GM18526 (cell line): ENCODE data around the gene THRB.

Experiments
- POLR2A ChIP-seq: IDR thresholded peaks from 3 replicates; pipeline ENCODE4 v1.6.1; 2011; ENCODE audit not compliant: insufficient read length; ENCODE audit errors: extremely low read depth

The THRB gene

DNA sequence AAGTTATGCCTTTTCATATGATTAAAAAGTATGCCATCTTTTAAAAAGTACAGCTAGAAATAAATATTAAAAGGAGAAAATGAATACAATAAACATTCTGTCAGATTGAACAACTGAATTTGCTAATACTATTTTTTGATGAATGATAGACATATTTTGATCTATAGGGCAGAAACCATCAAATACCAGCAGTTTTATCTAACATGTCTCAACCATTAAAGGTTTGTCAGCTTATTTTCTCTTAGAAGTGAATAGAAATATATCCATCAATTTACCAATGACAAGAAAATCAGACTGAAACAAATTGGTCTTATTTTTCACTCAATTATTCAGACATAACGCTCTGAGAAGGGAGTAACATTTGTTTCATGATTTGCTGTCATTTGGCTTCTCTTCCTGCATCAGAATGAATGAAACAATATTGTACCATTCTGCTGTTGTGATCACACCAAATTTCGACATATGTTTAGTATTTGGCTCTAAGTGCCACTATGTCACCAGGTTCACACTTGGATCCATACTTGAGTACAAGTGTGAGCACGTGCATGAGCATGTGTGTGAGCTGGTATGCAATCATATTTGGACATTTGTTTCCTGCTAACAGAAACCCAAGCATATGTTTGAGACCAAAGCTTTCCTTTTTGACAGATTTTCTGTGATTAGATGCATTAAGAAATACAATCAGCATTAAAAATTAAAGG, 86.5 kb downstream of the THRB start:
- no peak for TF ChIP-seq POLR2A

DNA sequence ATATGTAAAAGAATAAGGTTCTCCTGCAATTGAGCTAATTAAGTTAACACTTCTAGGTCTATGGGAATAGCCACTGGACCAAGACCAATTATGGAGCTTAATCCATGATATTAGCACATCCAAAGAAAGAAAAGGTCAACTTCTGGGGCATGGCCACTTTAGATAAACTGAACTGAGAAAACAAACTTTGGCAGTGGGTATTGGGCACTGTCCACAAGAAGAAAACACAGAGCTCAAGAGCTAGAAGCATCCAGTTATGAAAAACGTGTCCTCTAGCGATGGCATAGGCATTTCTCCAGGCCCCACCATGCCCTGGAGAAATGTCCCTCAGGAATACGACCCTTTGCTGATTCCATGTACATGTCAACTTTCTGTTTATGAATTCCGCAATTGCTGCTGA, 87.8 kb downstream of the THRB start:
- no peak for TF ChIP-seq POLR2A

DNA sequence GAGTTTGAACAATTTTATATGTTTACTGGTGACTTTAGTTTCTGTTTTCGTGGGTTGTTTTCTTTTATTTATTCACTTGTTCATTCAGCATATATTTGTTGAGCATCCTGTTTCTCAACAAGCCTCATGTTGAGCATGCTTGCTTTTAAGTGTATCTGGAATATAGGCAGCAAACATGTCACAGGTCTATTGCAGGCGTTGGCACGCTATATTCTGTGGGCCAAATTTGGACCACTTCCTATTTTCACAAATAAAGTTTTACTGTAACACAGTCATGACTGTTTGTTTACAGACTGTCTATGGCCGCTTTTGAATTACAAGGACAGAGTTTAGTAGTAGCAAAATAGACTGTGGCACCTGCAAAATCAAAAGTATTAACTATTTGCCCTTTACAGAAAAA, 89.6 kb downstream of the THRB start:
- no peak for TF ChIP-seq POLR2A

DNA sequence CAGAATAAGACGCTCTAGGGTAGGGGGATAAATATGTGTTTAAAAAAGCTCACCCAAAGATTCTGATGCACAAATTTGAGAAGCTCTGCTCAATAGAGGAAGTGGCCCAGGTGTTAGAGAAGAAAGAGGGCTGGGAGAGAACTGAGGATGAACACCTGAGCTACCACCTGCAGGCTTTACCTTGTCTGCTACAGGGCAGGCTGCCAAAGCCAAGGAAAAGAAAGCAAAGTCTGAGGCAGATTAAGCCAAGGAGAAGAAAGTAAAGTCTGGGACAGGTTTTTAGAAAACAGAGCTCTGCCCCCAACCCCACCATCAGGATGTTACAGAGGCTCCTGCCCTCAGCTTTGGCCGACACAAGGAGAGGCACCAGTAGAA, 92.9 kb downstream of the THRB start:
- no peak for TF ChIP-seq POLR2A

DNA sequence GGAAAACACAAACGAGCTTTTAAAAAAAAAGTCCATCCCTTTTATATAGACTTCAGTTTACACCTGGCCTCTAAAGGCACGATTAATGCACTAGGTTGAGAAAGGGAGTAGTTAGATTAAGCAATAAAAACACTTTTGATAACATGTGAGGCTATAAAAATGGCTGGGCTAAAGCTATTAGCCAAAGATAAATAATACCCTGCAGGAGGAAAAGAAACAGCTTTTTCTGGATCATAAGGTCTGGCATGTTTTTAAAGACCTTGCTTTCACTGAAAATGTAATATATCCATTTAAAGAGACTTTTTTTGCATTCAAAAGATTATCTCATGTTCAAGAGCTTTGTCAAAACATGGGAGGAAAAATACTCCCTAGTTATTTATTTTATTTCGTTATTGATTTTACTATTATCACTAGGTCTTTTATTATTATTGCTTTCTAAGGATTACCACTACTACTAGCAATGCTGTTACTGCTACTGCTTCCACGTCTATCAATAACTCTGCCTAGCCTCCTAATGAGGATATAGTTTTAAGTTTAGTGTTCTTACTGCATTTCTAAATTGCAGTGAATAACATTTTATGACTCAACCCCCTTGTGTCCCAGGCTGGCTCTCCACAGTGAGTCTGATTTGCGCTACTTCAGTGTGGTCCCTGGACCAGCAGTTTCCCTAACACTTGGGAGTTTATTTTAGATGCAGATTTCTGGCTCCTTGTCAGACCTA, 93.4 kb downstream of the THRB start:
- no peak for TF ChIP-seq POLR2A

DNA sequence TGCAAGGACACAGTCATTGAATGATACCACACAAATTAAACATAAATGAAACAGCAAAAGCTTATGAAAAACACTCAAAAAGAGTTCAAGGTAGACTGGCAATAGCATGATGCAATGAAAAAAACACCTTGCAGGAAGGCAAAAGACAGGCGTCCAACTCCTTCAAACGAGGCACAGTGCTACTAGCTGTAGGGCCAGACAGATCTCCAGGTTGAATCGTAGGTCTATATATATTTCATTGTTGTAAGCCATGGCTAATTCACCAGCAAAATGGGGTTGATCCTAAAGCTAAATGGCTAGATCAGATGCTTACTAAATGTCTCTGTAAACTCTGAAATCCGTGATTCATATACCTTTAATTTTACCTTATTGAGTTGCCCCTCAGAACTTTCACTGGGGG, 94.2 kb downstream of the THRB start:
- TF ChIP-seq POLR2A, result no peak

DNA sequence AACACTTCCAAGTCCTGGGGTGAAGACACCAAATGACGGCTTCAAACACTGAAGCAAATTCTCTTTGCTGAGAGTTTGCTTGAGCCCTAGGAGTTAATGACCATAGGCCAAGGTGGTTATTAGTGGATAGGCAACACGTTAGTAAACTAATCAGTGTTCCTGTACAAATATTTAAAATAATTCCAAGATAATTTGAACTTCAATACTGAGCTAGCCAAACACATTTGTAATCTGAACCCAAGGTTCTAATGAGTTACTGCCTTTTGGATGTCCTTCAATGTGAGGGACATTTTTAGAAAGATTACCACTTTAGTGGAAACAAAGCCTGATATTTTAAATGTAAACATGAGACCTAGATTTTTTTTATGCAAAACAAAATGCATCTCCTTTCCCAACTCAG, 94.6 kb downstream of the THRB start:
- no peak for TF ChIP-seq POLR2A

DNA sequence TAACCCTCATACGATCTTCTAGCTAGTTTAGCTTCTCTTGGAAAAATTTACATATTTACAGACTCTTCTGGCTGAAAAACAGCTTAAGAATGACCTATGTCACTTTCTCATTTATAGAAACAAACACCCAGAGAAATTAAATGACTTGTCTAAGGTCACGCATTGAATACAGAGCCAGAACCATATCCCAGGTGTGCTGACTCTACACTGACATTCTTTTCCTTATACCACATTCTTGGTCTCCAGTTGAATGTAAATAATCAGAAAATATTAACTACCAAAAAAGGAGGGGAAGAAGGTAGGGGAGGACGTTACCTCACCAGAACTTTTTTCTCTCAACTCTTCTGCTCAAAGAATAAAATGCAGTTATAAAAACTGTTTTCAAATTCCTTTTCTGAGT, 95.0 kb downstream of the THRB start:
- no peak for TF ChIP-seq POLR2A

DNA sequence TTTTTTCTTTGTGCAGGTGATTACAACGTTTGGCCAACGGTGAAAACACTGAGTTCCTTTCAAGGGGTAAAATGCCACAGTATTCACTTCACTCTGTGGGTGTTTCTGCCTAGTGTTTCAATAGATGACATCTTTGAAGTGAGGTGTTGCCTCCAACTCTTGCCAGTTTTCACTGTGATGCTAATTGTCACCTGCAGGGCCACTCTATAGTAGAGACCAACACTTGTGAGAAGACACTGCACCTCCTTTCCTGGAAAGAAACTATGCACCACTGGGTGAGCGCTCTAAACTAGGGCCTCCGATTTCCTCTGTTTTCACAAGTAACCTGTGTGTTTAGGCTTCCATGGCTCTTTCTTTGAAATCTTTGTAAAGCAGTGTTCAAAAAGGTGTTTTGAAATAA, 98.3 kb downstream of the THRB start:
- TF ChIP-seq POLR2A, result no peak

DNA sequence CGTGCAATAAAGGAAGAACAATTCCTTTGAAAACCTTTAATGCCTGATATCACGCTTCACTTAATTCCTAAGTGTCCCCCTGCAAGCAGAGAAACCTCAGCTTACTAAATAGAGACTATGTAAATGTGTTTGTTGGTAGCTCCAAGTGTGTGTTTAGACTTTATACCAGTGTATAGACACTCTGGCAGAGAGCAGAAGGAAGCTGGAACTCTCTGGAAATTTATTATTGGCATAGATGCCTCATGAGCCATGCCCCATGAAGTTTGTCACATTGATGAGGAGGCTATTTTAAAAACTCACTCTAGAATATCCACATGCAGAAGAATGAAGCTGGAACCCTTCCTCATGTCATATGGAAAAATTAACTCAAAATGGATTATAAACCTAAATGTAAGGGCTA, 99.9 kb downstream of the THRB start:
- no peak for TF ChIP-seq POLR2A

DNA sequence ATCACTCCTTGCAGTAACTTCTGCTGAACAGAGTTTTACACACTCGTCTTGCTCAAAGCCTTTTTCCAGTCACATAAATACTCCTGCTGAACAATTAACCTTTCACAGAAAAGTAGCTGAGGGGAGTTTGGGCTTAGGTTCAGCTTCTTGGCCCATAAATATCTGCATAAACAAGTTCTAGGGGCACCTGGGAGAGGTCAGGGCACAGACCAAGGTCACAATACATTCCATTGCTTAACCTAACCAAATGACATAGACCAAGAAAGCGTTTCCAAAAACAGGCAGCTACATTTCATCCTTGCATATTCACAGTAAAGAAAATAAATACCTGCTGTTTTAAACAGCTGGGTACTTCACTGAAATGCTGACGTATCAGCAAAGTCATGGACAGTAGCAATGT, 101.3 kb downstream of the THRB start:
- TF ChIP-seq POLR2A, result no peak

DNA sequence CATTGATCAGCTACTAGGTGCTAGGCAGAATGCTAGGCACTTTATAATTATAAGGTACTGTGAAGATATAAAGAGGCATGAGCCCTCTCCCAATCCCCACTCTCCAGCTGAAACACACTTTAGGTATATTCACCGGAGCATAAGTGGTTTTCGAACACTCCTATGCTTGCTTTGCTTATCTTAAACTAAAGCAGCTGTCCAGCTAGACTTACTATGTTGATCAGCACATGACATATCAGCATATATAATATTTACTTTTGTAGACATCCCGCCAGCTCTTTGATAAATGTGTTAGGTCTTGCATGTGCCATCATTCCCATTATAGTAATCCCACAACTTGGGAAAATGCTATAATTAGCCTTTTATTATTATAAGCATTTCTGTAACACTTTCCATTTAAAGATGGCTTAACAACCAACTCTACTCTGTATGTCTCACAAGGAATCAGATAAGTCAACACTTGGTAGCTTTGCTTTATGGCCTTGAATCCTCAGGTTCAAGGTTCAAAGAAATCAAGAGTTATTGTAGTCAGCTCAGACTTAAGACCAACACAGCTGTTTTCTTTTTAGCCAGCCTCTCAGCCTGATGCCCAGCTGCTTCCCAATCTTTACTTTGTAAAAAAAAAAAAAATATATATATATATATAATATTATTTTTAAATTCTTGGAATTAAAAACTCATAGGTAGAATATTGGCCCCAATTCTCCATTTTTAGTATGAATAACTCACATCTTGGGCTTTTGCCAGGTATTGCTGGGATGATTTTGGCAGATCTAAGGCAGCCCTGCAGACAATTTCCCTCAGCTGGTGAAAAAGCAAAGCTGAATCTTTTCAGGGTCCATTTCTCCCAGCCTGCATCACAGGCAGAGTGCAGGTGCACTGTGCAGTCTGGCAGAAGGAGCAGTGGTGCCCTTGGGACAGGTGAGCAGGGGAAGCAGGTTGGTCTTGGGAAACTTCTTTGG, 104.2 kb downstream of the THRB start:
- no peak for TF ChIP-seq POLR2A

DNA sequence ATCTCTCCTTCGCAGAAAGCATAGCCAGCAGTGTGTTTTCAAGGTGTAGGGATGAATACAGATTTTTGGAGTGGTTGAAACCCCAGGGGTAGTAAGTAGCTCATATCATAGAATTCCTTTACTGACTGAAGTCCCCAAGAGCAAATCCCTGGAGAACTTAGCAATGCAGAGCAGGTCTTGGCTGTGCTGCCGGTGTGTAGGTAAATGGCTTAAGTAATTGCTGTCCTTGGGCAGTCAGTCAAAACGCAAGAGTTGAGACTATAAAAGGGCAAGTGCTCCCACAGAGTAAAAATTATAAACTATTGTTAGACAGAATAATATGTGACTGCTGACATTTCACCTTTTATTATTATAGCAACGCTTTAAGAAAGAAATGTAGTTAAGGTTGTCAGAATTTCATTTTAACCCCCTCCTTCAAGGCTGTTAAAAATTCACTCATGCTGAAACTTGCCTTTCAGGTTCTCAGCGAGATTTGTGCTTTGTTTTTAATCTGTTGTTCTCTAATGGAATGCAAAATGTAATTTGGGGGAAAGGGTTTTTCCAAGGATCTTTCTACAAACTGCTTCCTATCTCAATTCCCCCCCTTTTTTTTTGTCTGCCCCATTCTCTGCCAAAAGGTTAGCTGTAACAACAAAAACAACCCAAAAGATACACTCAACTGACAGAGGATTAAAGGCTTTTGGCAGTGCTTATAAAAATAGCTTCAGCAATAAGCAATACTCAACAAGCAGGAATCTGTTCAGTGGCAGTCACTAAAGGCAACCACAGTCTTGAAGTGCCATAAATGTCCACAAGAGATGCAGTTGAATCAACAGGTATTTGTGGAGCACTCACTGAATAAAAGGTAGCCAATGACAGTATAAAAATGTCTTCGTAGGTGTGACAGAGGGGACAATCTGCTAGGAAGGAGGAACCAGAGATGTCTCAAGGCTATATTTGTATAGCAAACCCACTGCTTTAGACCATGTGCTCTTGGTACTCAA, 105.3 kb downstream of the THRB start:
- no peak for TF ChIP-seq POLR2A

DNA sequence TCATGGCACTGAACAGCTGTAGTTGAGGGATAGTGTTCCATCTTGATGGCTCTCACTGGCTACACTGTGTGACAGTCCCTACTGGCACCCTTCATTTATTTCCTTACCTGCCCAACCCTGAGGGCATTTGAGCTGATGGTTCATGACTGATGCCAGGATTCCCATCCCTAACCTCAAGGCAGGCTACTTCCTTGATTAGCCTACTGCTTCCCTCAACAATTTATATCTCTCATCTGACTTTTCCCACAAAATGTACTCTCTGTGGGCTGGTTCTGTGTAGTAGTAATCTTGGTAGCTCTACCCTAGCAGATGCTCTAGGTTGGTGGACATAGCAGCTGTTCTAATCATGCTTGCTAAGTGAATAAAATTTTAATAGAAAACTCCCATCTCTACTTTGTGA, 106.0 kb downstream of the THRB start:
- TF ChIP-seq POLR2A, result no peak

DNA sequence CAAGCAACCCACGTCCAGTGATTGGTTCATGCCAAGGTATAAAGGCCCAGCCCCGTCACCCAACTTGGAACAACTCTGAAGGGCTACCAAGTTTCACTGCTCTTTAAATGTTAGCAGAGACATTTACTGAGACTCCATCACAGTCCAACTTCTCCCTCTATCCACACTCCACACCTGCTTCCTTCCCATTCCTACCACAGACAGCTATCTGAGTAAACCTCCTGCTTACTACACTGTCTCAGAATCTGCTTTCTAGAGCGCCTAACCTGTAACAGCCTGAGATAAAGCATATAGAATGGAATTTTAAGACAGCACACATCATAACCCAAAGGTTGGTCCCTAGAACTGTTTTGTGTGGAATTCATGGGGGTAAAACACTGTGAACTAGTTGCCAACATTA, 106.5 kb downstream of the THRB start:
- no peak for TF ChIP-seq POLR2A
